ENCODE data around the gene MCCC2. TPM values are rescaled to one million over a fixed set of nuclear protein-coding genes. Genes with fewer than 3 reads are reported as not detected.

Gene MCCC2
- total and polyA plus RNA-seq, 2 of the 8 experiments (the other 6 are each of a cell fraction or from before 2014, with no cell fraction given), result 71.7 to 86.6 TPM

DNA sequence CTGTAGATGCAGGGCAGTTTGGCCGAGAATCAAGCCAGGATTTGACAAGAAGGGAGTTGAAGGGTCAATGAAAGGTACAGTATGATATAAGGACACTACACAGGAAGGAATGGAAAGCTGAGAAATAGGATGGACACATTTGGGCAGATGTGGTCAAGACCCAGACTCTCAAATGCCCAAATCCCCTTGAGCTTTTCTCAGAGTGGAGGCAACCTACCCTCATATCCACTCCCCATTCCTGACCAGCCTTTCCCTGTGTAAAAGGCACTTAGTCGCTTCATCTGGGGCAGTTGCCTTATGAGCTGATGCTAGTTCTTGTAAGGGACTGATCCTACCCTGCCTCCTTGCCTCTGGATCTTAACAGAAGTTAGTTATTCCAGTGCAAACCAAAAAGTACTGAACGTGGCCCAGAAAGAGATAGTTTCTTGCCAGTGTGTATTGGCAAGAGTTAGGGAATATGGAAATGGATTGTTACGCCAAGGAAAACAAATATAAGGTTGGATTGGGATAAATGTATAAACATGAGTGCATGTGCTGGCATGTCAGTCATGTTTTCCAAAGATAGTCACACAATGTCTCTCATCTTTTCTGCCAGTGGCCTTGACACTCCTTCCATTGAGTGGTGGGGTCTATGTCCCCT, 4.1 kb upstream of the MCCC2 start (continued):
- TF ChIP-seq, protein P1, sequence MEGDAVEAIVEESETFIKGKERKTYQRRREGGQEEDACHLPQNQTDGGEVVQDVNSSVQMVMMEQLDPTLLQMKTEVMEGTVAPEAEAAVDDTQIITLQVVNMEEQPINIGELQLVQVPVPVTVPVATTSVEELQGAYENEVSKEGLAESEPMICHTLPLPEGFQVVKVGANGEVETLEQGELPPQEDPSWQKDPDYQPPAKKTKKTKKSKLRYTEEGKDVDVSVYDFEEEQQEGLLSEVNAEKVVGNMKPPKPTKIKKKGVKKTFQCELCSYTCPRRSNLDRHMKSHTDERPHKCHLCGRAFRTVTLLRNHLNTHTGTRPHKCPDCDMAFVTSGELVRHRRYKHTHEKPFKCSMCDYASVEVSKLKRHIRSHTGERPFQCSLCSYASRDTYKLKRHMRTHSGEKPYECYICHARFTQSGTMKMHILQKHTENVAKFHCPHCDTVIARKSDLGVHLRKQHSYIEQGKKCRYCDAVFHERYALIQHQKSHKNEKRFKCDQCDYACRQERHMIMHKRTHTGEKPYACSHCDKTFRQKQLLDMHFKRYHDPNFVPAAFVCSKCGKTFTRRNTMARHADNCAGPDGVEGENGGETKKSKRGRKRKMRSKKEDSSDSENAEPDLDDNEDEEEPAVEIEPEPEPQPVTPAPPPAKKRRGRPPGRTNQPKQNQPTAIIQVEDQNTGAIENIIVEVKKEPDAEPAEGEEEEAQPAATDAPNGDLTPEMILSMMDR (IDR thresholded peaks at IDR 0.05; ENCODE audit: control extremely low read depth in 1 of 3, insufficient read depth in 1 of 3, low read depth in 1 of 3, low read length in 3 of 3), result no peak
- TF ChIP-seq RFX5 (IDR thresholded peaks at IDR 0.05; ENCODE audit: borderline replicate concordance, low read depth, low read length) (no peak), TCF12 (IDR thresholded peaks at IDR 0.05; ENCODE audit: low read depth, low read length) (no peak), BACH1 (IDR thresholded peaks at IDR 0.05; ENCODE audit: low read length) (no peak), E2F6 (IDR thresholded peaks at IDR 0.05) (no peak), RBBP5 (IDR thresholded peaks at IDR 0.05; ENCODE audit: borderline replicate concordance, low read depth, low read length) (no peak), USF2 (IDR thresholded peaks at IDR 0.05; ENCODE audit: low read length) (no peak), ZNF274 (IDR thresholded peaks at IDR 0.05; ENCODE audit: borderline replicate concordance, extremely low read depth, low read length) (no peak)

Measured in H1 (cell line).